Esophagus squamous epithelium (tissue), 4 donors: ENCODE data around the gene GTPBP4.

Experiments used
- POLR2A ChIP-seq, 4 donors: fragments of 450-650 bp; IDR thresholded peaks; one replicate each; pipeline ENCODE4 v1.6.1; 2017; ENCODE audit warnings: antibody characterized with exemption in 4 of 4, mild to moderate bottlenecking in 4 of 4, moderate library complexity in 3 of 4
- TF ChIP-seq, protein P1 (sequence below), 6 experiments: fragments of 450-650 bp in 4 of 6; fragments of 200-600 bp in 2 of 6; sonication (generic) in 2 of 6; IDR thresholded peaks; one replicate each; pipeline ENCODE4 v1.5.1; 2016 to 2019; ENCODE audit warnings: antibody characterized with exemption in 6 of 6, mild to moderate bottlenecking in 4 of 6, moderate library complexity in 4 of 6

DNA sequence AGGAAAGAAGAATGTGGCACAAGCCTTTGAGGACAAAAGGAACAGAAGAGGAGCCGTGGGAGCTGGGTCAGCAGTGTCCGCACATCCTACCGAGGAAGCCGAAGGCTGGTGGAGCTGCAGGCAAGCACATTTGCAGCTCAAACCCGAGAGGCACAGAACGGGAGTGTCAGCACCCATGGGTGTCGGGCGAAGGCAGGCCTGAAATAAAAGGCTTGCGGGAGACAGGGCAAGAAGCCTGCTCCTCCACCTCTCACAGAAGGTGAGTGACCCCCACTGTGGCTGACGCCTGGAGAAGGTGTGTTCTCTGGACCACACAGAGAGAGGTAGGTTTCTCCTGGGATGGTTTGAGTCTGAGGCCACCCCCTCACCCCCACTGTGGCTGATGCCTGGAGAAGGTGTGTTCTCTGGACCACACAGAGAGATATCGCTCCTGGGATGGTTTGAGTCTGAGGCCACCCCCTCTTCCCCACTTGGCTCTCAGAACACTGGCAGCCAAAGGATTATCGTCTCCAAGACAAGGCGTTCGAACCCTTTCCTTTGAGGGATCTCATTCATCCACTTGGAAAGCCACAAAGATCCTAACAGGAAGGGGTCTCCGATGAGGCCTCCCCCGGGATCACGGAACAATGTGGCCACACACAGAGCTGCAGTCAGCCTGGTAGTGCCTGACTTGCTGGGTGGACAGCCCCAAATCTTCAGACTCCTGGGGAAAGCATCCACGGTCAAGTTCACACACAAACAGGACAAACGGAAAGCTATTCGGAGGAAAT, 21.6 kb upstream of the GTPBP4 start:
- TF ChIP-seq, protein P1, sequence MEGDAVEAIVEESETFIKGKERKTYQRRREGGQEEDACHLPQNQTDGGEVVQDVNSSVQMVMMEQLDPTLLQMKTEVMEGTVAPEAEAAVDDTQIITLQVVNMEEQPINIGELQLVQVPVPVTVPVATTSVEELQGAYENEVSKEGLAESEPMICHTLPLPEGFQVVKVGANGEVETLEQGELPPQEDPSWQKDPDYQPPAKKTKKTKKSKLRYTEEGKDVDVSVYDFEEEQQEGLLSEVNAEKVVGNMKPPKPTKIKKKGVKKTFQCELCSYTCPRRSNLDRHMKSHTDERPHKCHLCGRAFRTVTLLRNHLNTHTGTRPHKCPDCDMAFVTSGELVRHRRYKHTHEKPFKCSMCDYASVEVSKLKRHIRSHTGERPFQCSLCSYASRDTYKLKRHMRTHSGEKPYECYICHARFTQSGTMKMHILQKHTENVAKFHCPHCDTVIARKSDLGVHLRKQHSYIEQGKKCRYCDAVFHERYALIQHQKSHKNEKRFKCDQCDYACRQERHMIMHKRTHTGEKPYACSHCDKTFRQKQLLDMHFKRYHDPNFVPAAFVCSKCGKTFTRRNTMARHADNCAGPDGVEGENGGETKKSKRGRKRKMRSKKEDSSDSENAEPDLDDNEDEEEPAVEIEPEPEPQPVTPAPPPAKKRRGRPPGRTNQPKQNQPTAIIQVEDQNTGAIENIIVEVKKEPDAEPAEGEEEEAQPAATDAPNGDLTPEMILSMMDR (IDR thresholded peaks at IDR 0.05): no peak
- TF ChIP-seq POLR2A (IDR thresholded peaks at IDR 0.05): no peak
